VCaP (cell line): ENCODE measurements around the gene RASA2.

ENCODE experiments used
- H3K27ac ChIP-seq: fragments of 450-650 bp; 2 replicates; pipeline ENCODE4 v1.5.1; 2017
- TF ChIP-seq, protein P1 (sequence below): fragments of 450-650 bp; conservative IDR thresholded peaks from 2 replicates; pipeline ENCODE4 v1.5.1; 2017; ENCODE audit warnings: mild to moderate bottlenecking, moderate library complexity

Gene RASA2

DNA sequence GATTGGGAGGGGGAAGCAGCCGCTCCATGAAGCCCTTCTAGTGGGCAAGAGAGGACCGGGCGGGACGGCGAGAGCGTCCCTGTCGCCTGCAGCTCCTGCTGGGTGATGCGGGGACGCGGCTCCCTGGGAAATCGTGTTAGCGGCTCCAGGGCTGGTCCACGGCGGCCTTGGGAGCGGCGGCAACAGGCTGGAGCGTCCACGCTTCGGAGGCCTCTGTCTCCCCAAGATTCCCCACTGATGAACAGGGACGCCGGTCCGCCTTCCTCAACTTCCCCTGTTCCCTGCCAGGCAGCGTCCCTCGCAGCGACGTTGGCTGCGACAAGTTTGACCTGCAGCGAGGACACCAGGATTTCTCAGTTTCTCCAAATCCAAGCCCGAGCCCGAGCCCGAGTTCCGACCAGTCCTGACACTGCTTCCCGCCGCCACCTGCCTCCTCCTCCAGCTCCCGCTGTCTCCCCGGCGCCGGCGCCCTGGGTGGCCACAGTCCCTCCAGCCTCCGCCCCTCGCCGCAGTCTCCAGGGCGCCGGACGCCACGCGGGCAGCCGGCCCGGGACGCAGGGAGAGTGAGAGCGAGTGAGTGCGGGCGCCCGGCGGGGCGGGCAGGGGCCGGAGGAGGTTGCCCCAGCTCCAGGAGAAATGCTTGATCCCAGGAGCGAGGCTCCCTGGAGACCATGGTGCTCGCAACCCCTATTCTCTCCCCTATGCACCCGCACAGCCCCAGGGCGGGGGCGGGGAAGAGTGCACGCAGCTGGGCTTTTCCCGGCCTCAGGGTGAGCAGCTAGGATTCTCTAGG, 173.2 kb downstream of the RASA2 start:
- TF ChIP-seq, protein P1, sequence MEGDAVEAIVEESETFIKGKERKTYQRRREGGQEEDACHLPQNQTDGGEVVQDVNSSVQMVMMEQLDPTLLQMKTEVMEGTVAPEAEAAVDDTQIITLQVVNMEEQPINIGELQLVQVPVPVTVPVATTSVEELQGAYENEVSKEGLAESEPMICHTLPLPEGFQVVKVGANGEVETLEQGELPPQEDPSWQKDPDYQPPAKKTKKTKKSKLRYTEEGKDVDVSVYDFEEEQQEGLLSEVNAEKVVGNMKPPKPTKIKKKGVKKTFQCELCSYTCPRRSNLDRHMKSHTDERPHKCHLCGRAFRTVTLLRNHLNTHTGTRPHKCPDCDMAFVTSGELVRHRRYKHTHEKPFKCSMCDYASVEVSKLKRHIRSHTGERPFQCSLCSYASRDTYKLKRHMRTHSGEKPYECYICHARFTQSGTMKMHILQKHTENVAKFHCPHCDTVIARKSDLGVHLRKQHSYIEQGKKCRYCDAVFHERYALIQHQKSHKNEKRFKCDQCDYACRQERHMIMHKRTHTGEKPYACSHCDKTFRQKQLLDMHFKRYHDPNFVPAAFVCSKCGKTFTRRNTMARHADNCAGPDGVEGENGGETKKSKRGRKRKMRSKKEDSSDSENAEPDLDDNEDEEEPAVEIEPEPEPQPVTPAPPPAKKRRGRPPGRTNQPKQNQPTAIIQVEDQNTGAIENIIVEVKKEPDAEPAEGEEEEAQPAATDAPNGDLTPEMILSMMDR: no peak
- H3K27ac ChIP-seq: peak overlapping the region; percentile 55; the same call in 1 of the 2 replicates

DNA sequence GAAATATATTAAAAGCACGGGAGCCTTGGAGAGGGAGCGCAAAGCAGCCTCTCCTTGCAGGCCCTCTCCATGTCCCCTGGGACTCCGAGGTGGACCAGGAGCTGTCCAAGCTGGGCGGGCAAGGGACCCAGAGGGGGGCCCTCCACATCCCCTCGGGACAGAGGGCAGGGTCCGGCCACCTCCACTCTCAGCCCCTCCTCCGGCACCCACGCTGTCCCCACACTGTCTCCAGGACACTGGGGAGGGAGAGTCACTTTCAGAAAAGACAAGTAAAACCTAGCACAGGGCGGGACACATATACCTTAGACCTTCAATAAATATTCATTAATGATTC, 173.8 kb downstream of the RASA2 start:
- peak overlapping the region; percentile 55; the same call in 1 of the 2 replicates for H3K27ac ChIP-seq
- TF ChIP-seq, protein P1: no peak

DNA sequence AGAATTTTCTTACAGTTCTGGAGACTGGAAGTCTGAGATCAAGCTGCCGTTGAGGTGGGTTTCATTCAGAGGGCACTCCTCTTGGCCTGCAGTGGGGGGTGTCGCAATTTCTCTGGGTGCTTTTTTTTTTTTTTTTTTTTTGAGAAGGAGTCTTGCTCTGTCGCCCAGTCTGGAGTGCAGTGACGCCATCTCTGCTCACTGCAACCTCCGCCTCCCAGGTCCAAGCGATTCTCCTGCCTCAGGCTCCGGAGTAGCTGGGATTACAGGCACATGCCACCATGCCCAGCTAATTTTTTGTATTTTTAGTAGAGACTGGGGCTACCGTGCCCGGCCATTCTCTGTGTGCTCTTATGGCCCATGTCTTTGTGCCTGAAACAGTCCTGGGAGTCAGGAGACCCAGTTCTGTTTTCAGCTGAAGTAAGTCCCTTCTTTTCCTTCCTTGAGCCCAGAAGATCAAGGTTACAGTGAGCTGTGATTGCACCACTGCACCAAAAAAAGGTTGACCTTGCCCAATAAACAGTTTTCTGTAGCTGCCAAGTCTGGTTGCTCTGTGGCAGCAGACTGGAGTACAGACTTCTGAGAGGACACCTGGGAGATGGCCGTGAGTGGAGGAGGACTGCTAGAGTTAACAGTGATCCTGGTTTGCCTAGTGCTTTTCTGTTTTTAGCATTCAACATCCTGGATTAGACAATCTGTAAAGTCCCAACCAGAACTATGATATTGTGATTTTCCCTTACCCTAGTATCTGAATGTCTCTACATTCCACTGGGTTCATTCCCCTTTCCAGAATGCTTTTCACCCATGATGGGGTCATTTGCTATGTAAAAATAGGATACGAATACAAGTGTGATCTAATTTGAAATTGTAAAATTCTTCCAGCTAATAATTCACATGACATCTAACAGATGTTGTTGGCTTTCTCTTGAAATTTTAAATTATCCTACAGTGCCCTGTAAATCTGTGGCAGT, 174.7 kb downstream of the RASA2 start:
- TF ChIP-seq, protein P1: no peak
- no peak overlapping the region for H3K27ac ChIP-seq

DNA sequence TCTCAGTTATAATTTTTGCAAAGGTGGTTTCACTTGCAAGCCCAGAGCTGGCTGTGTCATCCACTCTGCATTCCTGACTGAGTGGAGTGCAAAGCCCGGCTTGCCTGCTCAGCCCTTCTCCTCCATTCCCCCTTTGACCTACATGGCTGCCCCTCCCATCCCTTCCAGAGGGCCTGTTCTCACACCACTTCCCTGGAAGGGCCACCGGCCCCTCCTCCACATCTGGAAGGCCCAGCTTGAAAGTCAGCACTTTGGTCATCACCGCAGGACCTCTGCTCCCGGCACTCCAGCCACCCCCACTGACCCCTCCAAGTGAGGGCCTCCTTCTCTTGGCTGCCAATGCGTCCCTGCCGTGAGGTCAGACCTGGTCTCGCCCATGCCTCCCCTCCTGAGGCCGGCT, 177.2 kb downstream of the RASA2 start:
- TF ChIP-seq, protein P1: no peak
- H3K27ac ChIP-seq: no peak overlapping the region
